GM23338 (cell line): ENCODE data around the gene TPX2. TPM values are rescaled to one million over a fixed set of nuclear protein-coding genes. Genes with fewer than 3 reads are reported as not detected.

ENCODE experiments used
- CREB1 ChIP-seq: fragments of 250-450 bp; sonication (Bioruptor Pico); IDR thresholded peaks from 2 replicates; pipeline ENCODE4 v1.5.0; 2020; ENCODE audit warnings: low read depth, mild to moderate bottlenecking, moderate library complexity
- EZH2 ChIP-seq: fragments of 200-600 bp; sonication (generic); IDR thresholded peaks from one replicate; pipeline ENCODE4 v1.8.0; 2017; ENCODE audit warnings: antibody characterized with exemption, mild to moderate bottlenecking, low read depth; ENCODE audit not compliant: unreplicated experiment
- EZH2phosphoT487 ChIP-seq: fragments of 200-600 bp; sonication (generic); IDR thresholded peaks from one replicate; pipeline ENCODE4 v1.8.1; 2018; ENCODE audit warnings: antibody characterized with exemption; ENCODE audit not compliant: unreplicated experiment
- JUNB ChIP-seq: IDR thresholded peaks from one replicate; pipeline ENCODE4 v1.6.1; 2016; ENCODE audit warnings: antibody characterized with exemption; ENCODE audit not compliant: unreplicated experiment
- NANOG ChIP-seq: IDR thresholded peaks from 2 replicates; pipeline ENCODE4 v1.6.1; 2016; ENCODE audit warnings: antibody characterized with exemption, borderline replicate concordance
- POLR2AphosphoS5 ChIP-seq: IDR thresholded peaks from 2 replicates; pipeline ENCODE4 v1.6.1; 2016; ENCODE audit warnings: antibody characterized with exemption, low read depth
- STAT1 ChIP-seq: IDR thresholded peaks from one replicate; pipeline ENCODE4 v1.6.1; 2016; ENCODE audit warnings: antibody characterized with exemption; ENCODE audit not compliant: unreplicated experiment
- ZNF114 ChIP-seq: fragments of 250-450 bp; sonication (Bioruptor Pico); IDR thresholded peaks from 2 replicates; pipeline ENCODE4 v1.5.0; 2020; ENCODE audit warnings: mild to moderate bottlenecking, moderate library complexity
- ZNF331 ChIP-seq: fragments of 250-450 bp; sonication (Bioruptor Pico); IDR thresholded peaks from 2 replicates; pipeline ENCODE4 v1.5.0; 2020; ENCODE audit warnings: low read depth, mild to moderate bottlenecking, moderate library complexity
- polyA plus RNA-seq: library from polyadenylated mRNA; unstranded; fragments of >200 nt; fragmentation: Nextera tagmentation; extraction: Ambion mirVana; gene quantifications from 2 replicates; pipeline ENCODE4 v1.2.1, GENCODE V29; 2016
- total RNA-seq: library from RNA; depleted of rRNA; stranded (reverse); fragments of >200 nt; shearing (Covaris generic); gene quantifications from 2 replicates; pipeline ENCODE4 v1.2.3, GENCODE V29; 2014
- TF ChIP-seq, protein P1 (sequence below): fragments of 250-450 bp; sonication (Bioruptor Pico); IDR thresholded peaks from 2 replicates; pipeline ENCODE4 v1.5.0; 2020; ENCODE audit warnings: mild to moderate bottlenecking, moderate library complexity
- TF ChIP-seq, protein P2 (sequence below): IDR thresholded peaks from 2 replicates; pipeline ENCODE4 v1.6.1; 2016; ENCODE audit warnings: antibody characterized with exemption
- TF ChIP-seq, protein P3 (sequence below): IDR thresholded peaks from one replicate; pipeline ENCODE4 v1.6.1; 2018; ENCODE audit warnings: antibody characterized with exemption; ENCODE audit not compliant: unreplicated experiment

Gene TPX2
- total and polyA plus RNA-seq, 2 experiments from 2014 or later, result 101 to 159 TPM

DNA sequence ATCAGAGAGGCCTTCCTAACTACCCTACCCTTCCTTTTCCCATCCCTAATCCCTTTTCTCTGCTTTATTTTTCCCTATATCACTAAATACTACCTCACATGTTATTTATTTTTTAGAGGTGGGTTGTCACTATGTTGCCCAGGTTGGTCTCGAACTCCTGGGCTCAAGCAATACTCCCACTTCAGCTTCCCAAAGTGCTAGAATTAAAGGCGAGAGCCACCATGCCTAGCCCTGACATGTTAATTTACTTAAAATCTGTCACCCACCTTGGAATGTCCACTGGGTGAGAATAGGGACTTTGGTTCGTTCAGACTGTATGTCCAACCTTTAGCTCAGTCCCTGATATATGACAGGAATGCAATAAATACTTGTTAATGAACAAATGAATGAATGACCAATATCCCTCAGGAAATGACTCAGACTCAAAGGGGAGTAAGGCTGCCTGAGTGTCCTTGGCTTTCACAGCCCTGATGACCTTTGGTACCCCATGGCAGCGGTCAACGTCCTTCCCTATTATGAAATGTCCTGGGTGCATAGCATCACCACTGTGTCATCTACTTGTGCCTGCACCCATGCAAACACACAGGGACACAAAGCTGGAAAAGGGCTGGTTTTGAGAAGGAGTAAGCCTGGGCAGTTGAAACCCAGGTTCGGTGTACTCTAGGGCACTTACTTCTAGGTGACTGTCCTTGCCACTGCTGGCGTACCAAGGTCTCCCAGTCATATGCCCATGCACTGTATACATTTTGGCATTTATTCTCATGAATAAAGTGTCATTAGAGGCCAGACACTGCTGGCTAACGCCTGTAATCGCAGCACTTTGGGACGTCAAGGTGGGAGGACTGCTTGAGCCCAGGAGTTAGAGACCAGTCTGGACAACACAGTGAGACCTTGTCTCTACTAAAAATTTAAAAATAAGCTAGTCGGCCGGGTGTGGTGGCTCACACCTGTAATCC lies 43.0 kb upstream of the TPX2 start (continued):
- TF ChIP-seq, protein P1, sequence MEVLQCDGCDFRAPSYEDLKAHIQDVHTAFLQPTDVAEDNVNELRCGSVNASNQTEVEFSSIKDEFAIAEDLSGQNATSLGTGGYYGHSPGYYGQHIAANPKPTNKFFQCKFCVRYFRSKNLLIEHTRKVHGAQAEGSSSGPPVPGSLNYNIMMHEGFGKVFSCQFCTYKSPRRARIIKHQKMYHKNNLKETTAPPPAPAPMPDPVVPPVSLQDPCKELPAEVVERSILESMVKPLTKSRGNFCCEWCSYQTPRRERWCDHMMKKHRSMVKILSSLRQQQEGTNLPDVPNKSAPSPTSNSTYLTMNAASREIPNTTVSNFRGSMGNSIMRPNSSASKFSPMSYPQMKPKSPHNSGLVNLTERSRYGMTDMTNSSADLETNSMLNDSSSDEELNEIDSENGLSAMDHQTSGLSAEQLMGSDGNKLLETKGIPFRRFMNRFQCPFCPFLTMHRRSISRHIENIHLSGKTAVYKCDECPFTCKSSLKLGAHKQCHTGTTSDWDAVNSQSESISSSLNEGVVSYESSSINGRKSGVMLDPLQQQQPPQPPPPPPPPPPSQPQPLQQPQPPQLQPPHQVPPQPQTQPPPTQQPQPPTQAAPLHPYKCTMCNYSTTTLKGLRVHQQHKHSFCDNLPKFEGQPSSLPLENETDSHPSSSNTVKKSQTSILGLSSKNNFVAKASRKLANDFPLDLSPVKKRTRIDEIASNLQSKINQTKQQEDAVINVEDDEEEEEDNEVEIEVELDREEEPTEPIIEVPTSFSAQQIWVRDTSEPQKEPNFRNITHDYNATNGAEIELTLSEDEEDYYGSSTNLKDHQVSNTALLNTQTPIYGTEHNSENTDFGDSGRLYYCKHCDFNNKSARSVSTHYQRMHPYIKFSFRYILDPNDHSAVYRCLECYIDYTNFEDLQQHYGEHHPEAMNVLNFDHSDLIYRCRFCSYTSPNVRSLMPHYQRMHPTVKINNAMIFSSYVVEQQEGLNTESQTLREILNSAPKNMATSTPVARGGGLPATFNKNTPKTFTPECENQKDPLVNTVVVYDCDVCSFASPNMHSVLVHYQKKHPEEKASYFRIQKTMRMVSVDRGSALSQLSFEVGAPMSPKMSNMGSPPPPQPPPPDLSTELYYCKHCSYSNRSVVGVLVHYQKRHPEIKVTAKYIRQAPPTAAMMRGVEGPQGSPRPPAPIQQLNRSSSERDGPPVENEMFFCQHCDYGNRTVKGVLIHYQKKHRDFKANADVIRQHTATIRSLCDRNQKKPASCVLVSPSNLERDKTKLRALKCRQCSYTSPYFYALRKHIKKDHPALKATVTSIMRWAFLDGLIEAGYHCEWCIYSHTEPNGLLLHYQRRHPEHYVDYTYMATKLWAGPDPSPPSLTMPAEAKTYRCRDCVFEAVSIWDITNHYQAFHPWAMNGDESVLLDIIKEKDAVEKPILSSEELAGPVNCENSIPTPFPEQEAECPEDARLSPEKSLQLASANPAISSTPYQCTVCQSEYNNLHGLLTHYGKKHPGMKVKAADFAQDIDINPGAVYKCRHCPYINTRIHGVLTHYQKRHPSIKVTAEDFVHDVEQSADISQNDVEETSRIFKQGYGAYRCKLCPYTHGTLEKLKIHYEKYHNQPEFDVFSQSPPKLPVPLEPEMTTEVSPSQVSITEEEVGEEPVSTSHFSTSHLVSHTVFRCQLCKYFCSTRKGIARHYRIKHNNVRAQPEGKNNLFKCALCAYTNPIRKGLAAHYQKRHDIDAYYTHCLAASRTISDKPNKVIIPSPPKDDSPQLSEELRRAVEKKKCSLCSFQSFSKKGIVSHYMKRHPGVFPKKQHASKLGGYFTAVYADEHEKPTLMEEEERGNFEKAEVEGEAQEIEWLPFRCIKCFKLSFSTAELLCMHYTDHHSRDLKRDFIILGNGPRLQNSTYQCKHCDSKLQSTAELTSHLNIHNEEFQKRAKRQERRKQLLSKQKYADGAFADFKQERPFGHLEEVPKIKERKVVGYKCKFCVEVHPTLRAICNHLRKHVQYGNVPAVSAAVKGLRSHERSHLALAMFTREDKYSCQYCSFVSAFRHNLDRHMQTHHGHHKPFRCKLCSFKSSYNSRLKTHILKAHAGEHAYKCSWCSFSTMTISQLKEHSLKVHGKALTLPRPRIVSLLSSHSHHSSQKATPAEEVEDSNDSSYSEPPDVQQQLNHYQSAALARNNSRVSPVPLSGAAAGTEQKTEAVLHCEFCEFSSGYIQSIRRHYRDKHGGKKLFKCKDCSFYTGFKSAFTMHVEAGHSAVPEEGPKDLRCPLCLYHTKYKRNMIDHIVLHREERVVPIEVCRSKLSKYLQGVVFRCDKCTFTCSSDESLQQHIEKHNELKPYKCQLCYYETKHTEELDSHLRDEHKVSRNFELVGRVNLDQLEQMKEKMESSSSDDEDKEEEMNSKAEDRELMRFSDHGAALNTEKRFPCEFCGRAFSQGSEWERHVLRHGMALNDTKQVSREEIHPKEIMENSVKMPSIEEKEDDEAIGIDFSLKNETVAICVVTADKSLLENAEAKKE (CRISPR knock-in tag), result no peak
- no peak for TF ChIP-seq ZNF114 (CRISPR knock-in tag)
- TF ChIP-seq, protein P2, sequence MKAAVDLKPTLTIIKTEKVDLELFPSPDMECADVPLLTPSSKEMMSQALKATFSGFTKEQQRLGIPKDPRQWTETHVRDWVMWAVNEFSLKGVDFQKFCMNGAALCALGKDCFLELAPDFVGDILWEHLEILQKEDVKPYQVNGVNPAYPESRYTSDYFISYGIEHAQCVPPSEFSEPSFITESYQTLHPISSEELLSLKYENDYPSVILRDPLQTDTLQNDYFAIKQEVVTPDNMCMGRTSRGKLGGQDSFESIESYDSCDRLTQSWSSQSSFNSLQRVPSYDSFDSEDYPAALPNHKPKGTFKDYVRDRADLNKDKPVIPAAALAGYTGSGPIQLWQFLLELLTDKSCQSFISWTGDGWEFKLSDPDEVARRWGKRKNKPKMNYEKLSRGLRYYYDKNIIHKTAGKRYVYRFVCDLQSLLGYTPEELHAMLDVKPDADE, result no peak
- TF ChIP-seq EZH2, result no peak
- no peak for TF ChIP-seq POLR2AphosphoS5
- no peak for TF ChIP-seq JUNB
- TF ChIP-seq STAT1, result no peak
- no peak for TF ChIP-seq CREB1
- TF ChIP-seq ZNF331 (CRISPR knock-in tag), result no peak
- no peak for TF ChIP-seq EZH2phosphoT487
- TF ChIP-seq, protein P3, sequence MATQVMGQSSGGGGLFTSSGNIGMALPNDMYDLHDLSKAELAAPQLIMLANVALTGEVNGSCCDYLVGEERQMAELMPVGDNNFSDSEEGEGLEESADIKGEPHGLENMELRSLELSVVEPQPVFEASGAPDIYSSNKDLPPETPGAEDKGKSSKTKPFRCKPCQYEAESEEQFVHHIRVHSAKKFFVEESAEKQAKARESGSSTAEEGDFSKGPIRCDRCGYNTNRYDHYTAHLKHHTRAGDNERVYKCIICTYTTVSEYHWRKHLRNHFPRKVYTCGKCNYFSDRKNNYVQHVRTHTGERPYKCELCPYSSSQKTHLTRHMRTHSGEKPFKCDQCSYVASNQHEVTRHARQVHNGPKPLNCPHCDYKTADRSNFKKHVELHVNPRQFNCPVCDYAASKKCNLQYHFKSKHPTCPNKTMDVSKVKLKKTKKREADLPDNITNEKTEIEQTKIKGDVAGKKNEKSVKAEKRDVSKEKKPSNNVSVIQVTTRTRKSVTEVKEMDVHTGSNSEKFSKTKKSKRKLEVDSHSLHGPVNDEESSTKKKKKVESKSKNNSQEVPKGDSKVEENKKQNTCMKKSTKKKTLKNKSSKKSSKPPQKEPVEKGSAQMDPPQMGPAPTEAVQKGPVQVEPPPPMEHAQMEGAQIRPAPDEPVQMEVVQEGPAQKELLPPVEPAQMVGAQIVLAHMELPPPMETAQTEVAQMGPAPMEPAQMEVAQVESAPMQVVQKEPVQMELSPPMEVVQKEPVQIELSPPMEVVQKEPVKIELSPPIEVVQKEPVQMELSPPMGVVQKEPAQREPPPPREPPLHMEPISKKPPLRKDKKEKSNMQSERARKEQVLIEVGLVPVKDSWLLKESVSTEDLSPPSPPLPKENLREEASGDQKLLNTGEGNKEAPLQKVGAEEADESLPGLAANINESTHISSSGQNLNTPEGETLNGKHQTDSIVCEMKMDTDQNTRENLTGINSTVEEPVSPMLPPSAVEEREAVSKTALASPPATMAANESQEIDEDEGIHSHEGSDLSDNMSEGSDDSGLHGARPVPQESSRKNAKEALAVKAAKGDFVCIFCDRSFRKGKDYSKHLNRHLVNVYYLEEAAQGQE, result no peak
- no peak for TF ChIP-seq NANOG
